ENCODE data around the gene LCE3A. TPM values are rescaled to one million over a fixed set of nuclear protein-coding genes. Genes with fewer than 3 reads are reported as not detected.

Gene LCE3A
- total RNA-seq, 1 experiment from 2014 or later: not detected

DNA sequence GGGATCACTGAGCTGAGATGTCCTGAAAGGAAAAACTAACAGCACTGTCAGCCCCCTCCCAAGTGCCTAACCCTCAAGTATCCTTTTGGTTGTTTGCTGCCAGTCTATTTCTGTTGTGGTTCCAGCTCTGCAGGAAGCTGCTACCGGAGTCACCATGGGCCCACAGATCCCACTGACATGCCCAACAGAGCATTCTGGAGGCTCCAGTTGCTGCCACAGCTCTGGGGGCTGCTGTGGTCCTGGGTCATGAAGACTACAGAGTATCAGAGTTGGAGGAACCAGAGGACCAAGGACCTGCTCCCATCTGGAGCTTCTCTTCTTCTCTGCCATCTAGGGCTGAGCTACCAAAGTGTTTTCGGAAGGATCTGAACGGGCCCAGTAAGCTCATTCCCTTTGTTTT, 910 bp downstream of the LCE3A start:
- Histone ChIP-seq H3K27me3 (replicated peaks; ENCODE audit: control insufficient read depth, insufficient read depth, low read length) (no peaks in the 10 kb centered on the region; the same call in 1 of the 2 replicates), H3K4me1 (no peaks in the 10 kb centered on the region), H3K9me3 (peaks cover 12% of the 10 kb centered on the region; the same call in 1 of the 2 replicates), H3K36me3 (ENCODE audit: control insufficient read depth, insufficient read depth, low read length) (no peaks in the 10 kb centered on the region), H3K4me3 (ENCODE audit: low read depth, low read length) (no peak overlapping the region)
- ChIA-PET CTCF (no interaction called here), POLR2A (no interaction called here)
- Mint-ChIP-seq H3K27ac (ENCODE audit: unreplicated experiment) (no peak overlapping the region), H3K4me3 (ENCODE audit: unreplicated experiment) (no peak overlapping the region), H3K9me3 (ENCODE audit: unreplicated experiment) (peaks cover 11% of the 10 kb centered on the region), H3K36me3 (ENCODE audit: insufficient read depth, unreplicated experiment) (no peaks in the 10 kb centered on the region), H3K4me1 (ENCODE audit: low read depth, unreplicated experiment) (no peaks in the 10 kb centered on the region), H3K27me3 (ENCODE audit: insufficient read depth, unreplicated experiment) (peaks cover 11% of the 10 kb centered on the region)
- TF ChIP-seq, protein P1, sequence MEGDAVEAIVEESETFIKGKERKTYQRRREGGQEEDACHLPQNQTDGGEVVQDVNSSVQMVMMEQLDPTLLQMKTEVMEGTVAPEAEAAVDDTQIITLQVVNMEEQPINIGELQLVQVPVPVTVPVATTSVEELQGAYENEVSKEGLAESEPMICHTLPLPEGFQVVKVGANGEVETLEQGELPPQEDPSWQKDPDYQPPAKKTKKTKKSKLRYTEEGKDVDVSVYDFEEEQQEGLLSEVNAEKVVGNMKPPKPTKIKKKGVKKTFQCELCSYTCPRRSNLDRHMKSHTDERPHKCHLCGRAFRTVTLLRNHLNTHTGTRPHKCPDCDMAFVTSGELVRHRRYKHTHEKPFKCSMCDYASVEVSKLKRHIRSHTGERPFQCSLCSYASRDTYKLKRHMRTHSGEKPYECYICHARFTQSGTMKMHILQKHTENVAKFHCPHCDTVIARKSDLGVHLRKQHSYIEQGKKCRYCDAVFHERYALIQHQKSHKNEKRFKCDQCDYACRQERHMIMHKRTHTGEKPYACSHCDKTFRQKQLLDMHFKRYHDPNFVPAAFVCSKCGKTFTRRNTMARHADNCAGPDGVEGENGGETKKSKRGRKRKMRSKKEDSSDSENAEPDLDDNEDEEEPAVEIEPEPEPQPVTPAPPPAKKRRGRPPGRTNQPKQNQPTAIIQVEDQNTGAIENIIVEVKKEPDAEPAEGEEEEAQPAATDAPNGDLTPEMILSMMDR (IDR thresholded peaks at IDR 0.05; ENCODE audit: insufficient read depth in 1 of 2, low read depth in 1 of 2, low read length in 1 of 2, severe bottlenecking in 1 of 2, unreplicated experiment in 1 of 2): no peak
- no TSS peak for BruUV-seq (replicated peaks)
- no peak for DNase-seq
- intact Hi-C loops (cut with micrococcal nuclease; ENCODE audit: unreplicated experiment): loop anchor here (5.0 kb wide), 1 partner anchor 45 kb away; no protein-coding TSS in a partner anchor

DNA sequence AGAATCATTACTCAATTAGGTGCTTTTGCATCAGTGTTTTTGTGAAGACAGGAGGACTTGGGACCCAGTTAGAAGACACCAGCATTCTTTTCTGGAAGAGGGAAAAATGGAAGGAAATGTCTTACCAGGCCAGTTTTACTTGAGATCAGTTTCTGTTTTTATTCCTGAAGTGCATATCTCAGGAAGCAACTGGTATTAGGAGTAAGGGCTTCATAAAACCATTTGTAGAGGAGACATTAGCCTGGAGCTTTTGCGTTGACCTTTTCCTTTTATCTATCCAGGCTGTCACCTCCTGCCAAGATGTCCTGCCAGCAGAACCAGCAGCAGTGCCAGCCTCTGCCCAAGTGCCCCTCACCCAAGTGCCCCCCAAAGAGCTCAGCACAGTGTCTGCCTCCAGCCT, 9.4 kb downstream of the LCE3A start, which contains the start of gene LCE3B:
Gene LCE3B, plus strand, starts transcription at position 301 of the 400 bp plus-strand sequence. Its CDS starts 0 bp downstream, at position 301.
- no peak within 1 kb of the TSS for H3K4me3 Mint-ChIP-seq (ENCODE audit: unreplicated experiment)
- H3K4me1 Mint-ChIP-seq (ENCODE audit: low read depth, unreplicated experiment): no peaks in the 10 kb centered on the region
- H3K36me3 Mint-ChIP-seq (ENCODE audit: insufficient read depth, unreplicated experiment): no peaks in the 10 kb centered on the region
- peaks cover 4% of the 10 kb centered on the region for H3K9me3 Mint-ChIP-seq (ENCODE audit: unreplicated experiment)
- intact Hi-C loops (cut with micrococcal nuclease; ENCODE audit: unreplicated experiment): no loop called here
- ChIA-PET POLR2A (no interaction called here), CTCF (no interaction called here)
- no peaks in the 10 kb centered on the region for H3K27me3 ChIP-seq (replicated peaks; ENCODE audit: control insufficient read depth, insufficient read depth, low read length)
- no peak within 1 kb of the TSS for H3K27ac Mint-ChIP-seq (ENCODE audit: unreplicated experiment)
- H3K9me3 ChIP-seq: peaks cover 6% of the 10 kb centered on the region; the same call in 1 of the 2 replicates
- H3K4me3 ChIP-seq (ENCODE audit: low read depth, low read length): no peak within 1 kb of the TSS
- TF ChIP-seq, protein P1 (IDR thresholded peaks at IDR 0.05; ENCODE audit: insufficient read depth in 1 of 2, low read depth in 1 of 2, low read length in 1 of 2, severe bottlenecking in 1 of 2, unreplicated experiment in 1 of 2): no peak
- DNase-seq: no peak
- H3K36me3 ChIP-seq (ENCODE audit: control insufficient read depth, insufficient read depth, low read length): no peaks in the 10 kb centered on the region
- no TSS peak for BruUV-seq (replicated peaks)
- peaks cover 2% of the 10 kb centered on the region for H3K27me3 Mint-ChIP-seq (ENCODE audit: insufficient read depth, unreplicated experiment)
- no peaks in the 10 kb centered on the region for H3K4me1 ChIP-seq

DNA sequence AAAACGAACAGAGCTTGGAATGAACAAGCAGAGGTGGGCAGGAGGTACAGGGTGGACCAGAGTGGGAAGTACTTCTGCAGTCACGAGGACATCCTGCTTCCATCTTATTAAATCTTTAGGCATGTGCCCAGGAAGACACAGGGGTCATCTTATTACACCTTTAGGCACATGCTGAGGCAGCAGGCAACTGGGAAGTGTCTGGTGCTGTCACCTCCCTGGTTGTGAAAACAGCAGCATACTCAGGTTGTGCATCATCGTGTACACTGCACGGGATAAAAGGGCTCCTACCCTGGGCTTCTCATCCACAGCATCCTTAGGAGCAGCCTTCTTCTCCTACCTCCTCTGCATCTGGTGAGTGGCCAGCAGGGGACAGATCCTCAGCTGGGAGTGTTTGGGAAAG, 23.0 kb downstream of the LCE3A start, which contains the start of gene LCE3C:
Gene LCE3C, plus strand, starts transcription at position 301 of the 400 bp plus-strand sequence. CDS start 498 bp downstream, outside the sequence.
- ChIA-PET CTCF (no interaction called here), POLR2A (no interaction called here)
- DNase-seq: no peak
- intact Hi-C loops (cut with micrococcal nuclease; ENCODE audit: unreplicated experiment): no loop called here
- no peaks in the 10 kb centered on the region for H3K36me3 ChIP-seq (ENCODE audit: control insufficient read depth, insufficient read depth, low read length)
- TF ChIP-seq, protein P1 (IDR thresholded peaks at IDR 0.05; ENCODE audit: insufficient read depth in 1 of 2, low read depth in 1 of 2, low read length in 1 of 2, severe bottlenecking in 1 of 2, unreplicated experiment in 1 of 2): no peak
- BruUV-seq (replicated peaks): no TSS peak
- H3K9me3 ChIP-seq: no peaks in the 10 kb centered on the region
- no peaks in the 10 kb centered on the region for H3K27me3 ChIP-seq (replicated peaks; ENCODE audit: control insufficient read depth, insufficient read depth, low read length)
- Mint-ChIP-seq H3K4me3 (ENCODE audit: unreplicated experiment) (no peak within 1 kb of the TSS), H3K27ac (ENCODE audit: unreplicated experiment) (no peak within 1 kb of the TSS), H3K36me3 (ENCODE audit: insufficient read depth, unreplicated experiment) (no peaks in the 10 kb centered on the region), H3K4me1 (ENCODE audit: low read depth, unreplicated experiment) (no peaks in the 10 kb centered on the region), H3K27me3 (ENCODE audit: insufficient read depth, unreplicated experiment) (peaks cover 4% of the 10 kb centered on the region), H3K9me3 (ENCODE audit: unreplicated experiment) (no peaks in the 10 kb centered on the region)
- no peaks in the 10 kb centered on the region for H3K4me1 ChIP-seq
- H3K4me3 ChIP-seq (ENCODE audit: low read depth, low read length): no peak within 1 kb of the TSS
